Non-pigmented ciliary epithelial cell (primary cell): ENCODE results near the gene BCL2L13.
"Not testable (repeated sequence)": the region's sequence is repeated elsewhere in the genome, so short reads cannot be mapped to it uniquely, and the experiment has no call there.

Experiments used
- DNase-seq: peaks from one replicate; pipeline ENCODE4 v3.0.0-alpha.2; 2010; ENCODE audit warnings: low read depth

Gene BCL2L13

GRCh38 chr22:17695986-17696385 lies 57.4 kb downstream of the BCL2L13 start:
- DNase-seq = no peak

DNA sequence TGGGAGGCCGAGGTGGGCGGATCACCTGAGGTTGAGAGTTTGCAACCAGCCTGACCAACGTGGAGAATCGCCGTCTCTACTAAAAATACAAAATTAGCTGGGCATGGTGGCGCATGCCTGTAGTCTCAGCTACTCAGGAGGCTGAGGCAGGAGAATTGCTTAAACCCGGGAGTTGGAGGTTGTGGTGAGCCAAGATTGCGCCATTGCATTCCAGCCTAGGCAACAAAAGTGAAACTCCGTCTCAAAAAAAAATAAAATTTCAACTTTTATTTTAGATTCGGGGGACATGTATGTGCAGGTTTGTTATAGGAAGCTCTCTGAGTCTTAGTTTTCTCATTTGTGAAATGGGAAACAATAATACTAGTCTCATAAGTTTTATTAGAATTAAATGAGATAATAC lies 58.6 kb downstream of the BCL2L13 start:
- not testable (repeated sequence) for DNase-seq

DNA sequence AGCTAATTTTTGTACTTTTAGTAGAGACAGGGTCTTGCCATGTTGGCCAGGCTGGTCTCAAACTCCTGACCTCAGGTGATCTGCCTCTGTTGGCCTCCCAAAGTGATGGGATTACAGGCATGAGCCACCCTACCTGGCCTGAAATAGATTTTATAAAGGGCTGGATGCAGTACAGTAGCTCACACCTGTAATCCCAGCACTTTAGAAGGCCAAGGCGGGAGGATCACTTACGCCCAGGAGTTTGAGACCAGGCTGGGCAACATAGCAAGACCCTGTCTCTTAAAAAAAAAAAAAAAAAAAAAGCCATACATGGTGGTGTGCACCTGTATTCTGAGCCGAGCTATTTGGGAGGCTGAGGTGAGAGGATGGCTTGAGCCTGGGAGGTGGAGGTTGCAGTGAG lies 59.7 kb downstream of the BCL2L13 start:
- not testable (repeated sequence) for DNase-seq

DNA sequence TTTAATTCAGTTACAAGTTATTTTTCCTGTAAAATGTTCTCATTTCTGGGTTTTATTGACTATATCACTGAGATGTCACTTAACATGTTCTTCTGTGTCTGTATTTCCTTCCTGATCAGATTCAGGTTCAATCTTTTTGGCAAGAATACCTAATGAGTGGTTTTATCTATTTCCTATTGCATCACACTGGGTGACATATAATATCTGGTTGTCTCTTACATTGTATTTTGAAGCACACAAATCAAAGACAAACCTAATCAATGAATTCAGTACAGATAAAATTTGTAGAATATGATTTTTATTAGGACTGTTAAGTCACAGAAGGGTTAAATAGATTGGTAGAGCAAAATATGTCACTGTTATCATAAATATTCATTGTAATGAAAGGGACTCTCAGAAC lies 60.4 kb downstream of the BCL2L13 start:
- DNase-seq = no peak

DNA sequence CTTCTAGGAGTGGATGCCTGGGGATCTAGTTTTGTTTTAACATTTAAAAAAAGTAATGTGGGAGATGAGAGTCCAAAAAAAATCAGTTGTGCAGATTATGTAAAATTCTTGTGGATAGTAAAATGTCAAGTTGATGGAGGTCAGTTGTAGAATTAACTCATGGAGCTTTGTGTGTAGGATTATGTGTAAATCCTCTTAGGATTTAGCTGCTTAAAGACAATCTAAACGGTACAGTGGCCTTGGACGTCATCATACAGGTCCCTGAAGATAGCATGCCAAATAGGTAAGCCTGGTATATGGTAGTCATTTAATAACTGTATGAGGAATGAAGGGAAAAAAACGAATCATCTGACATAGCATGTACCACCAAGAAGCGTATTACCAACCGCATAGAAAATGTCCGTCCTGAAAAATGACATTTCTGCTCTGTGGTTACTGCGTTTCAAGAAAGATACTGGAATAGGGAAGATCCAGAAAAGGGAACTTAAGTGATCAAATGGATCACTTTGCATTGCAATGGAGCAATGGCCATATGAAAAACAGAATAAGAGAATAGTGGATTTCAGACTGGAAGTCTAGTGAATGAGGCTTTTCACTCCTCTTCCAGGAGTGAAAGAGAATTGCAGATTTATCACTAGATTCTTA lies 61.3 kb downstream of the BCL2L13 start:
- no peak for DNase-seq

GRCh38 chr22:17700778-17701177 lies 62.2 kb downstream of the BCL2L13 start:
- DNase-seq = no peak

DNA sequence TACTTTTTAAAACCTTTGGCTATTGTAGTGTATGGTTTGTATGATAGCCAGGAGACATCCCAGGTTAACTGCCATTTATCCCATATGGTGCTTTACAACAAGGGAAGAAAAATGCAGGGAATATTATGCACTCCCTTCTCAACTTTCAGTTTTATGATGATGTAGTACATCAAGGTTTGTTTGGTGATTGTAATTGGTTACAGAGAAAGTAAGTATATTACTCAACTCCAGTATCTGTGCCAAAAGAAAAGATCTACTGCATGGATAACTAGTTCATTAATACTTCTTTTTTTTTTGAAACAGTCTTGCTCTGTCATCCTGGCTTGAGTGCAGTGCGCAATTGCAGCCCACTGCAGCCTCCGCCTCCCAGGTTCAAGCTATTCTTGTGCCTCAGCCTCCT lies 65.3 kb downstream of the BCL2L13 start:
- no peak for DNase-seq

- DNase-seq = no peak
Observed at GRCh38 chr22:17705546-17705945, 67.0 kb downstream of the BCL2L13 start.

- DNase-seq = peak; percentile 92
Observed at GRCh38 chr22:17705951-17706900, 67.7 kb downstream of the BCL2L13 start.

GRCh38 chr22:17706947-17707346 lies 68.4 kb downstream of the BCL2L13 start:
- no peak for DNase-seq

- DNase-seq = no peak
Observed at GRCh38 chr22:17707526-17707925, 69.0 kb downstream of the BCL2L13 start.

DNA sequence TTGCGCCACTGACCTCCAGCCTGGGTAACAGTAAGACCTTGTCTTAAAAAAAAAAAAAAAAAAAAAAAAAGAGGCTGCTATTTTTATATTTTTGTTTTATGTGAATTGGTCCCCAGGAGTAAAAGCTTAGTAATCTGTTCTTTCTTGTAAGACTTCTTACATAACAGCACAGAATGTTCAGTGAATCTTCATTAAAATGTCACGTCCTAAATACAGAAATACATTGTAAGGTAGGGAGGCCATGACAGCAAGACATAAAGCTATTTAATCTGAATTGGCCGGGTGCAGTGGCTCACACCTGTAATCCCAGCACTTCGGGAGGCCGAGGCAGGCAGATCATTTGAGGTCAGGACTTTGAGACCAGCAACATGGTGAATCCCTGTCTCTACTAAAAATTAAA lies 71.5 kb downstream of the BCL2L13 start:
- DNase-seq = no peak

DNA sequence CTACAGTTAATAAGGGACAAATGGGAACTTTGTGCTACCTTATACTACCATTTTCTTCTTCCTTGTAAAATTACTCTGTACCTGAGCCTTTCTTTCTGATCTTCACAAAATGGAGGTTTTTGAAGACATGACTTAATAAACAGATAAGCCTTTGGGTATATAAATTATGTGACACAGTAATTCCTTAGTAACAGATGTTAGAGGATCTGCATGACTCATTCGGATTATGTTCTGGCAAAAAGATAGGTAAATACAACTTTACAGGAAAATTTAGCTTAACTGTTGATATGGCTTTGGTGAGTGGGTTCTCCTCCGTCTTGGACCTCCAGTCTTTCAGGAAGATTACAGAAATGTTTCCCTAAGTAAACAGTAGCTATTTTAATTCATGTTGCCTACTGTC lies 73.9 kb downstream of the BCL2L13 start:
- no peak for DNase-seq

DNA sequence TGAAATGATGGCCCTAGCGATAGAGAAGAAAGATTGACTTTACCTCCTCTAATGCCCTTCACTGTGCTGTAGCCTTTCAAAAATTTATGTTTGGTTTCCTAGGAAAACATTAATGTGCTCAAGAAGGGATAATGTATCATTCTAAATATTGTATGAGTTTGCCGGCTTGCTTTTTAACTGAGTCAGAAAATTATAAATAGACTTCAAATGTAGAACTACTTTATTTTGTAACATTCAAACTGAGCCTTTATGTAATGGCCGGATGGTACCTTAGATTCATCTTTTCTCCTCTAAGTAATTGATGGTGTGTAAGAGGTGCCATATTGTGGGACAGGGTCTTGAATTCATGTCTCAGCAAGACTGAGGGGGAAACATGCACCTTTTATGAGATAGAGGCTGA lies 78.0 kb downstream of the BCL2L13 start:
- DNase-seq = no peak

DNA sequence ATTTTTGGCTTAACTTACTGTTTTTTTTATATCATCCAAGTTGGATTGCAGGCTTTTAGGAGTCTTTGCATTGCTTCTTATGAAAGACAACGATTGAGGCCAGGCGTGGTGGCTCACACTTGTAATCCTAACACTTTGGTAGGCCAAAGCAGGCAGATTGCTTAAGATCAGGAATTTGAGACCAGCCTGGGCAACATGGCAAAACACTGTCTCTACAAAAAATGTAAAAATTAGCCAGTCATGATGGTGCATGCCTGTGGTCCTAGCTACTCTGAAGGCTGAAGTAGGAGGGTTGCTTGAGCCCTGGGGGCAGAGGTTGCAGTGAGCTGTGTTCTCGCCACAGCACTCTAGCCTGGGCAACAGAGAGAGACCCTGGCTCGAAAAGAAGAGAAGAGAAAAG lies 79.2 kb downstream of the BCL2L13 start:
- DNase-seq = no peak

DNA sequence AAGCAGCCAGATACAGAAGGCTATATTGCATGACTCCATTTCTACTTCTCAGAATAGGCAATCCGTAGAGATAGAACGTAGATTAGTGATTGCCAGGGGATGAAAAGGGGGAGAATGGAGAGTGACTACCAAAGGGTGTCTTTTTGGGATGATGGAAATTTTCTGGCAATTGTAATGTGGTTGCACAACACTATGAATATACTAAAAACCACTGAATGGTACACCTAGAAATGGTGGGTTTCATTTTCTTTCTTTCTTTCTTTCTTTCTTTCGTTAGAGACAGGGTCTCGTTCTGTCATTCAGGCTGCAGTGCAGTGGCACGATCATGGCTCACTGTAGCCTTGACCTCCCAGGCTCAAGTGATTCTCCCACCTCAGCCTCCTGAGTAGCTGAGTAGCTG lies 81.4 kb downstream of the BCL2L13 start:
- no peak for DNase-seq

DNA sequence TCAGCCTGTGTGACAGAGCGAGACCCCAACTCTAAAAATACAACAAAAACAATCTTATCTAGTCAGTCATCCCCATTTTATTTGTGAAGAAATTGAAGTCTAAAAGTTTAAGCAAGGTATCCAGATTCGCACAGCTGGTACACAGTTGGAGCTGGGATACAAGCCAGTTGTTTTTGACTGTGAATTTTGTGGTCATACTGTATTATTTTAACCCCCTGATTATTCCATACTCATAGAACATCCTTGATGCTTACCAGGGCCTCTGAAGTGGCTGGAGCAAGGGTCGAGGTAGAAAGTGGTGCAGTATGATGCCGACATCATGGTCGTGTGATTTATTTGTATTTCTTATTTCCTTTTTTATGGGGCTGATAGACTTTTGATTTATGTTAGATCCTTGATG lies 85.7 kb downstream of the BCL2L13 start:
- no peak for DNase-seq

- no peak for DNase-seq
Observed at GRCh38 chr22:17724678-17725499, 86.3 kb downstream of the BCL2L13 start.

DNA sequence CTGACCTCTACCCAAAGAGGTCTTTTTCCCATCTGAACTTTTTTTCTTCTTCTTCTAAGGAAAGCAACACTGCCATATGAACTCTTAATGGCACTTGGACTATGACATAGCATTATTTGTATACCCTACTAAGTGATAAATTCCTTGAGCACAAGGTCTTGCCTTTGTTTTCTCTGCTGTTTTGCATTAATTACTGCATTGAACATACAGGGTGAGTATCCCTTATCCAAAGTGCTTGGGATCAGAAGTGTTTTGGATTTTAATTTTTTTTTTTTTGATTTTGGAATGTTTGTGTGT lies 86.9 kb downstream of the BCL2L13 start:
- DNase-seq = no peak

GRCh38 chr22:17726006-17726927 lies 87.7 kb downstream of the BCL2L13 start:
- no peak for DNase-seq
